HAP-1 (cell line): ENCODE results near the gene TIMM10.

ENCODE experiments used
- DNase-seq, 2 experiments: peaks; one replicate each; pipeline ENCODE4 v3.0.0-alpha.2; 2016 to 2020; ENCODE audit warnings: low spot score in 2 of 2
- H3K27me3 ChIP-seq: fragments of 250-450 bp; sonication (Bioruptor Pico); 2 replicates; pipeline ENCODE4 v1.5.1; 2020; ENCODE audit warnings: low read depth, mild to moderate bottlenecking, moderate library complexity
- H3K36me3 ChIP-seq: fragments of 250-450 bp; sonication (Bioruptor Pico); replicated peaks from 2 replicates; pipeline ENCODE4 v1.5.1; 2020; ENCODE audit warnings: mild to moderate bottlenecking
- H3K4me1 ChIP-seq: fragments of 250-450 bp; sonication (Bioruptor Pico); 2 replicates; pipeline ENCODE4 v1.5.1; 2020; ENCODE audit warnings: mild to moderate bottlenecking
- H3K4me3 ChIP-seq: fragments of 250-450 bp; sonication (Bioruptor Pico); 2 replicates; pipeline ENCODE4 v1.5.1; 2020; ENCODE audit warnings: mild to moderate bottlenecking, moderate library complexity
- H3K9me3 ChIP-seq: fragments of 250-450 bp; sonication (Bioruptor Pico); 2 replicates; pipeline ENCODE4 v1.5.1; 2020; ENCODE audit warnings: mild to moderate bottlenecking, moderate library complexity
- in situ Hi-C: fragments of 300-500 bp; cut with MboI; formaldehyde crosslinking; loops from 3 replicates; pipeline ENCODE4 v1.14.3; 2020; ENCODE audit warnings: low sequenced_read_pairs, inconsistent platforms, mixed read lengths

The TIMM10 gene

DNA sequence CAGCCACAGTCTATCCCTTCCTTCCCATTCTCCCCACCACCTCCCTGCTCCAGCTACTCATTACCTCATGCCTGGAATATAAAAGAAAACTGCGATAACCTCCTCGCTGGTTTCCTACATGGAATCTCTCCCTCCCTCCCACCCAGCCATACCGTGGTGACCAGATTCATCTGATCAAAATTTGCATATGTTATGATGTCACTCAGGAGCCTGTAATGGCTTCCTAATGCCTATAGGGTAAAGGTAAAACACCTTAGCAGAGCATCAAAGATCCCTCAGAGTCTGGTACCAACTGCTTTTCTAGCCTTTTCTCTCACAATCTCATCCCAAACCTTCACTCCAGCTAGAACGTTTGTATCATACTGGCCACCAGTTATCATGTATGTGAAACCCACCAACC is 50.6 kb downstream of the TIMM10 start:
- Histone ChIP-seq H3K4me3 (no peak overlapping the region), H3K36me3 (peaks cover 12% of the 10 kb centered on the region), H3K9me3 (no peaks in the 10 kb centered on the region), H3K27me3 (no peaks in the 10 kb centered on the region), H3K4me1 (no peaks in the 10 kb centered on the region)
- in situ Hi-C loops, result no loop called here
- no peak for DNase-seq

- H3K36me3 ChIP-seq, result peaks cover 9% of the 10 kb centered on the region; the same call in 1 of the 2 replicates
- H3K4me3 ChIP-seq, result no peak overlapping the region
- H3K9me3 ChIP-seq, result no peaks in the 10 kb centered on the region
- DNase-seq, result no peak
- H3K27me3 ChIP-seq, result no peaks in the 10 kb centered on the region
- H3K4me1 ChIP-seq, result no peaks in the 10 kb centered on the region
- in situ Hi-C loops, result no loop called here
Measured at GRCh38 chr11:57479021-57479663, 51.4 kb downstream of the TIMM10 start.
